Mucosa of descending colon (tissue), 3 donors: ENCODE measurements around the gene GOLGA6A. TPM values are rescaled to one million over a fixed set of nuclear protein-coding genes. Genes with fewer than 3 reads are reported as not detected.

ENCODE experiments used
- ATAC-seq: fragments of 200-7000 bp; cut with Tn5 transposase; one replicate; pipeline ENCODE4 v1.9.1; 2020; ENCODE audit warnings: mild to moderate bottlenecking, moderate library complexity
- DNase-seq, 3 donors: peaks; one replicate each; pipeline ENCODE4 v3.0.0-alpha.2; 2020
- H3K36me3 ChIP-seq: fragments of 200-600 bp; one replicate; pipeline ENCODE4 v1.8.0; 2021; ENCODE audit warnings: low read depth, mild to moderate bottlenecking
- H3K4me1 ChIP-seq: fragments of 200-600 bp; one replicate; pipeline ENCODE4 v1.8.0; 2021; ENCODE audit warnings: low read depth, mild to moderate bottlenecking
- H3K4me3 ChIP-seq: fragments of 200-600 bp; one replicate; pipeline ENCODE4 v1.8.0; 2021; ENCODE audit warnings: mild to moderate bottlenecking
- H3K9me3 ChIP-seq: fragments of 200-600 bp; one replicate; pipeline ENCODE4 v1.8.0; 2021; ENCODE audit warnings: mild to moderate bottlenecking
- CTCF ChIP-seq: fragments of 200-600 bp; IDR thresholded peaks from one replicate; pipeline ENCODE4 v1.8.0; 2022; ENCODE audit warnings: antibody characterized with exemption, mild to moderate bottlenecking
- intact Hi-C, 2 donors: fragments of 100-400 bp; cut with DNase I in 1 of 2; cut with micrococcal nuclease in 1 of 2; formaldehyde crosslinking; loops; one replicate each; pipeline versions ENCODE4 v1.11.0 to v1.11.1; 2022; cut with DNase I, micrococcal nuclease
- total RNA-seq, 3 donors: library from RNA; stranded (reverse); fragmentation: NEBNext Ultra II Directional in 2 of 3; extraction: Animal tissue kit (Norgen Biotek cat#: 25700) in 2 of 3; gene quantifications; one replicate each; pipeline versions ENCODE4 v1.2.1 to v1.2.4, GENCODE V29; 2021 to 2023
- donor health status: DM: no; HTN: no; CAD: no; lungs with moderate emphysema.
- donor health status: DM: no; HTN: no; CAD: no.
- donor health status: DM: no; HTN: yes; CAD: no.

GOLGA6A gene
- total RNA-seq, 3 donors from 2014 or later, result not detected

- H3K9me3 ChIP-seq, result no peaks in the 10 kb centered on the region
- no peaks in the 10 kb centered on the region for H3K36me3 ChIP-seq
- no peak for TF ChIP-seq CTCF
- no peak overlapping the region for H3K4me3 ChIP-seq
- peaks cover 2% of the 10 kb centered on the region for H3K4me1 ChIP-seq
- peak; percentile 52 for ATAC-seq
- DNase-seq, result peak in 1 of 3 donors; percentile 45
- intact Hi-C loops, result no loop called here
Observed at GRCh38 chr15:74040109-74040850, 42.1 kb downstream of the GOLGA6A start.

GRCh38 chr15:74039656-74040010, 42.7 kb downstream of the GOLGA6A start:
- no peak for TF ChIP-seq CTCF
- H3K4me3 ChIP-seq, result no peak overlapping the region
- peaks cover 2% of the 10 kb centered on the region for H3K4me1 ChIP-seq
- no peaks in the 10 kb centered on the region for H3K36me3 ChIP-seq
- H3K9me3 ChIP-seq, result no peaks in the 10 kb centered on the region
- ATAC-seq (no peak), DNase-seq (no peak)
- intact Hi-C loops, result loop anchor here in 1 of 2 donors (10.0 kb wide), 1 partner anchor 55 kb away; no protein-coding TSS in a partner anchor

GRCh38 chr15:74038707-74039655, 43.4 kb downstream of the GOLGA6A start:
- H3K9me3 ChIP-seq, result no peaks in the 10 kb centered on the region
- H3K36me3 ChIP-seq, result peaks cover 3% of the 10 kb centered on the region
- DNase-seq (no peak), ATAC-seq (no peak)
- no peak overlapping the region for H3K4me3 ChIP-seq
- peaks cover 2% of the 10 kb centered on the region for H3K4me1 ChIP-seq
- no peak for TF ChIP-seq CTCF
- intact Hi-C loops, result loop anchor here in 1 of 2 donors (10.0 kb wide), 1 partner anchor 54 kb away; no protein-coding TSS in a partner anchor

GRCh38 chr15:74037171-74038117, 44.9 kb downstream of the GOLGA6A start:
- intact Hi-C loops, result loop anchor here in 1 of 2 donors (10.0 kb wide), 1 partner anchor 53 kb away; no protein-coding TSS in a partner anchor

More at GRCh38 chr15:74037171-74038117, 44.9 kb downstream of the GOLGA6A start:
- no peak for DNase-seq
- Histone ChIP-seq H3K4me1 (peaks cover 2% of the 10 kb centered on the region), H3K4me3 (no peak overlapping the region), H3K9me3 (no peaks in the 10 kb centered on the region), H3K36me3 (peaks cover 3% of the 10 kb centered on the region)
- TF ChIP-seq CTCF, result no peak
- no peak for ATAC-seq
